HepG2 (cell line): ENCODE results near the gene PROK2. TPM values are rescaled to one million over a fixed set of nuclear protein-coding genes. Genes with fewer than 3 reads are reported as not detected.

Experiments
- ATAC-seq: fragments of 200-7000 bp; cut with Tn5 transposase; 3 replicates; pipeline ENCODE4 v1.9.1; 2020; ENCODE audit warnings: mild to moderate bottlenecking, moderate library complexity
- BruUV-seq: library from RNA; stranded (reverse); fragments of 400-500 nt; replicated peaks from 2 replicates; lab custom pipeline; 2021; lab: Mats Ljungman, UMichigan
- CTCF ChIA-PET: fragments of 300-600 bp; formaldehyde crosslinking; extraction: SDS; loops from one replicate; lab custom pipeline; 2021; ENCODE audit warnings: low total read pairs, inconsistent platforms, low intra/inter-chr PET ratio; lab: Yijun Ruan, JAX
- POLR2A ChIA-PET: fragments of 350-600 bp; sonication (Branson Sonifier 250); formaldehyde crosslinking; loops from one replicate; lab custom pipeline; 2020; ENCODE audit warnings: antibody characterized with exemption, inconsistent platforms; lab: Yijun Ruan, JAX
- DNase-seq: peaks from one replicate; pipeline ENCODE4 v3.0.0-alpha.2; 2015; ENCODE audit warnings: low spot score
- FAIRE-seq: peaks from 3 replicates; lab custom pipeline; 2011; peaks lifted over from hg19 to GRCh38; lab: Jason Lieb, UNC
- H2AFZ ChIP-seq: one replicate; pipeline ENCODE4 v1.6.1; 2011; ENCODE audit warnings: low read length, inconsistent platforms
- H3K27ac ChIP-seq: fragments of 300-600 bp; 3 replicates; pipeline ENCODE4 v1.8.0; 2011; ENCODE audit warnings: mixed run types, mild to moderate bottlenecking, mixed read lengths, low read length, inconsistent platforms; ENCODE audit not compliant: insufficient read depth; ENCODE audit errors: extremely low read length
- H3K27me3 ChIP-seq, 2 experiments: fragments of 200-600 bp in 1 of 2; 2 replicates in 1 of 2; 3 replicates in 1 of 2; pipeline versions ENCODE4 v1.6.0 to v1.8.0; 2011; ENCODE audit warnings: low read length in 2 of 2, mild to moderate bottlenecking in 2 of 2, moderate library complexity in 2 of 2, inconsistent platforms in 1 of 2; ENCODE audit not compliant: insufficient read depth in 2 of 2, control insufficient read depth in 1 of 2
- H3K36me3 ChIP-seq, 2 experiments: fragments of 200-600 bp in 1 of 2; replicated peaks in 1 of 2; 2 replicates in 1 of 2; 3 replicates in 1 of 2; pipeline versions ENCODE4 v1.5.1 to v1.8.0; 2011; ENCODE audit warnings: low read length in 2 of 2, inconsistent platforms in 1 of 2; ENCODE audit not compliant: insufficient read depth in 2 of 2, control insufficient read depth in 1 of 2
- H3K4me1 ChIP-seq: 2 replicates; pipeline ENCODE4 v1.5.1; 2012; ENCODE audit warnings: low read length, inconsistent platforms; ENCODE audit not compliant: insufficient read depth
- H3K4me2 ChIP-seq: 2 replicates; pipeline ENCODE4 v1.6.0; 2011; ENCODE audit warnings: low read depth, low read length, inconsistent platforms
- H3K4me3 ChIP-seq, 3 experiments: fragments of 200-600 bp in 1 of 3; sonication (generic), shearing (Covaris generic) in 1 of 3; replicated peaks in 1 of 3; 2 replicates each; pipeline ENCODE4 v1.5.1; 2011 to 2016; ENCODE audit warnings: low read length in 3 of 3, inconsistent platforms in 2 of 3, low read depth in 2 of 3, mild to moderate bottlenecking in 2 of 3, control low read depth in 1 of 3, mixed read lengths in 1 of 3; ENCODE audit not compliant: insufficient read depth in 1 of 3
- H3K79me2 ChIP-seq: one replicate; pipeline ENCODE4 v1.6.1; 2011; ENCODE audit warnings: low read length, inconsistent platforms; ENCODE audit not compliant: insufficient read depth
- H3K9ac ChIP-seq: 2 replicates; pipeline ENCODE4 v1.6.0; 2011; ENCODE audit warnings: mild to moderate bottlenecking, low read depth, low read length, inconsistent platforms; ENCODE audit not compliant: insufficient read depth
- H3K9me3 ChIP-seq: 2 replicates; pipeline ENCODE4 v1.5.1; 2012; ENCODE audit warnings: mild to moderate bottlenecking, low read length
- H4K20me1 ChIP-seq: 2 replicates; pipeline ENCODE4 v1.6.0; 2011; ENCODE audit warnings: inconsistent platforms, mild to moderate bottlenecking, low read length, moderate library complexity; ENCODE audit not compliant: insufficient read depth
- DBP ChIP-seq: sonication (generic); formaldehyde crosslinking; IDR thresholded peaks from 2 replicates; pipeline ENCODE4 v1.4.0; 2020; ENCODE audit warnings: missing genetic modification reagents; ENCODE audit errors: not compliant biosample characterization
- FOXK2 ChIP-seq: fragments of 450-650 bp; IDR thresholded peaks from 2 replicates; pipeline ENCODE4 v1.6.1; 2016
- HNF1A ChIP-seq, 2 experiments: sonication (generic) in 1 of 2; formaldehyde crosslinking in 1 of 2; IDR thresholded peaks; 2 replicates each; pipeline versions ENCODE4 v1.4.0 to v1.6.1; 2016 to 2020; ENCODE audit warnings: borderline replicate concordance in 1 of 2, low read depth in 1 of 2, mild to moderate bottlenecking in 1 of 2, missing genetic modification reagents in 1 of 2
- HNF4A ChIP-seq: sonication (generic); formaldehyde crosslinking; IDR thresholded peaks from 2 replicates; pipeline ENCODE4 v1.4.0; 2020; ENCODE audit warnings: missing genetic modification reagents
- JUN ChIP-seq: sonication (generic); formaldehyde crosslinking; IDR thresholded peaks from 2 replicates; pipeline ENCODE4 v1.4.0; 2020; ENCODE audit warnings: mild to moderate bottlenecking, missing genetic modification reagents
- MED8 ChIP-seq: sonication (generic); formaldehyde crosslinking; IDR thresholded peaks from 2 replicates; pipeline ENCODE4 v1.8.1; 2023; ENCODE audit warnings: mild to moderate bottlenecking, missing genetic modification reagents; ENCODE audit not compliant: insufficient replicate concordance
- TBP ChIP-seq: sonication (generic); formaldehyde crosslinking; IDR thresholded peaks from 2 replicates; pipeline ENCODE4 v1.5.0; 2020; ENCODE audit warnings: missing genetic modification reagents
- TFDP1 ChIP-seq: IDR thresholded peaks from 2 replicates; pipeline ENCODE4 v1.6.1; 2016; ENCODE audit warnings: missing compliant biosample characterization, missing genetic modification reagents, borderline replicate concordance
- ZBTB7A ChIP-seq: sonication (generic); formaldehyde crosslinking; IDR thresholded peaks from 2 replicates; pipeline ENCODE4 v1.8.0; 2022; ENCODE audit warnings: mild to moderate bottlenecking, missing genetic modification reagents
- ZNF180 ChIP-seq: sonication (generic); formaldehyde crosslinking; IDR thresholded peaks from 2 replicates; pipeline ENCODE4 v1.4.0; 2020; ENCODE audit warnings: low read depth, missing genetic modification reagents, borderline replicate concordance
- WGBS: methylation state at CpG from one replicate; pipeline ENCODE4 v1.1.6; 2017; ENCODE audit warnings: low lambda C conversion rate; 5-methylcytosine and 5-hydroxymethylcytosine counted together
- in situ Hi-C: cut with HindIII; loops from 2 replicates; pipeline ENCODE4 v1.10.0; 2017; ENCODE audit warnings: low pct_unique_long_range_greater_than_20kb; ENCODE audit not compliant: extremely low pct_ligation_motif_present
- intact Hi-C: fragments of 100-400 bp; cut with micrococcal nuclease; formaldehyde crosslinking; loops from one replicate; pipeline ENCODE4 v1.10.0; 2022; ENCODE audit not compliant: unreplicated experiment
- polyA plus RNA-seq, 8 experiments: library from polyadenylated mRNA; depleted of rRNA in 3 of 8; stranded (reverse) in 7 of 8; unstranded in 1 of 8; fragments of >200 nt; fragmentation: Illumina TruSeq in 4 of 8; extraction: Trizol in 4 of 8; gene quantifications; 2 replicates each; pipeline versions ENCODE4 v1.2.1 to v1.2.3, GENCODE V29; 2011 to 2016; ENCODE audit warnings: low read depth in 4 of 8, missing spikeins in 1 of 8, mixed read lengths in 1 of 8; ENCODE audit not compliant: insufficient read depth in 1 of 8
- total RNA-seq, 5 experiments: library from RNA; depleted of rRNA; stranded (reverse); fragments of >200 nt; fragmentation: Illumina TruSeq; extraction: Trizol; gene quantifications; 2 replicates each; pipeline ENCODE4 v1.2.3, GENCODE V29; 2016; ENCODE audit warnings: low read depth in 1 of 5
- TF ChIP-seq, protein P1 (sequence below): sonication (generic); formaldehyde crosslinking; IDR thresholded peaks from 2 replicates; pipeline ENCODE4 v1.4.0; 2020; ENCODE audit warnings: missing genetic modification reagents
- TF ChIP-seq, protein P2 (sequence below): sonication (generic); formaldehyde crosslinking; IDR thresholded peaks from 2 replicates; pipeline ENCODE4 v1.8.0; 2022; ENCODE audit warnings: missing genetic modification reagents, mild to moderate bottlenecking, borderline replicate concordance

Gene PROK2
- total and polyA plus RNA-seq, 2 of the 13 experiments (the other 11 are each of a cell fraction or from before 2014, with no cell fraction given), result not detected

DNA sequence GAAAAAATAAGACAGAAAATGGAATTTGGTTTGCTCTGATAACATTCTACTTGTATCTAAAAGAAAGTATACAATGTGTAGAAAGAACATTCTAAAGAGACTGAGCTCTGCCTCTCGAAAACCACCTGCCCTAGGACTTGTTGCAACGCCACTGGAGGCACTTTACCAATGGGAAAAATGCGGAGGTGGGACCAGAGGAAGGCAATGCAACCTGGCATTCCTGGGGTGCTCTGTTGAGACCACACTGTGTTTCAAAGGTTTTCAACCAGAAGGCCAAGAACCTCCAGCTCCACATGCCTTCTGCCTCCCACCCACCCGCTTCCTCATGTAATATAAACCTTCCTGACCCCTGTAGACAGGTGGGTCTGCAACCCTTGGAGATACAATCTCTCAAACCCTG, 4.5 kb downstream of the PROK2 start:
- WGBS, result 12% methylated on average over 4 of the region's 4 CpGs
- TF ChIP-seq ZNF180 (CRISPR knock-in tag) (no peak), TBP (CRISPR knock-in tag) (no peak), MED8 (CRISPR knock-in tag) (no peak), TFDP1 (CRISPR knock-in tag) (no peak), ZBTB7A (no peak), DBP (no peak), HNF4A (no peak), JUN (CRISPR knock-in tag) (no peak), FOXK2 (no peak), HNF1A (IDR thresholded peaks at IDR 0.05; ENCODE audit: low read depth) (no peak), HNF1A (CRISPR knock-in tag; IDR thresholded peaks at IDR 0.05; ENCODE audit: borderline replicate concordance) (no peak)
- TF ChIP-seq, protein P1, sequence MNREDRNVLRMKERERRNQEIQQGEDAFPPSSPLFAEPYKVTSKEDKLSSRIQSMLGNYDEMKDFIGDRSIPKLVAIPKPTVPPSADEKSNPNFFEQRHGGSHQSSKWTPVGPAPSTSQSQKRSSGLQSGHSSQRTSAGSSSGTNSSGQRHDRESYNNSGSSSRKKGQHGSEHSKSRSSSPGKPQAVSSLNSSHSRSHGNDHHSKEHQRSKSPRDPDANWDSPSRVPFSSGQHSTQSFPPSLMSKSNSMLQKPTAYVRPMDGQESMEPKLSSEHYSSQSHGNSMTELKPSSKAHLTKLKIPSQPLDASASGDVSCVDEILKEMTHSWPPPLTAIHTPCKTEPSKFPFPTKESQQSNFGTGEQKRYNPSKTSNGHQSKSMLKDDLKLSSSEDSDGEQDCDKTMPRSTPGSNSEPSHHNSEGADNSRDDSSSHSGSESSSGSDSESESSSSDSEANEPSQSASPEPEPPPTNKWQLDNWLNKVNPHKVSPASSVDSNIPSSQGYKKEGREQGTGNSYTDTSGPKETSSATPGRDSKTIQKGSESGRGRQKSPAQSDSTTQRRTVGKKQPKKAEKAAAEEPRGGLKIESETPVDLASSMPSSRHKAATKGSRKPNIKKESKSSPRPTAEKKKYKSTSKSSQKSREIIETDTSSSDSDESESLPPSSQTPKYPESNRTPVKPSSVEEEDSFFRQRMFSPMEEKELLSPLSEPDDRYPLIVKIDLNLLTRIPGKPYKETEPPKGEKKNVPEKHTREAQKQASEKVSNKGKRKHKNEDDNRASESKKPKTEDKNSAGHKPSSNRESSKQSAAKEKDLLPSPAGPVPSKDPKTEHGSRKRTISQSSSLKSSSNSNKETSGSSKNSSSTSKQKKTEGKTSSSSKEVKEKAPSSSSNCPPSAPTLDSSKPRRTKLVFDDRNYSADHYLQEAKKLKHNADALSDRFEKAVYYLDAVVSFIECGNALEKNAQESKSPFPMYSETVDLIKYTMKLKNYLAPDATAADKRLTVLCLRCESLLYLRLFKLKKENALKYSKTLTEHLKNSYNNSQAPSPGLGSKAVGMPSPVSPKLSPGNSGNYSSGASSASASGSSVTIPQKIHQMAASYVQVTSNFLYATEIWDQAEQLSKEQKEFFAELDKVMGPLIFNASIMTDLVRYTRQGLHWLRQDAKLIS (CRISPR knock-in tag), result no peak
- TF ChIP-seq, protein P2, sequence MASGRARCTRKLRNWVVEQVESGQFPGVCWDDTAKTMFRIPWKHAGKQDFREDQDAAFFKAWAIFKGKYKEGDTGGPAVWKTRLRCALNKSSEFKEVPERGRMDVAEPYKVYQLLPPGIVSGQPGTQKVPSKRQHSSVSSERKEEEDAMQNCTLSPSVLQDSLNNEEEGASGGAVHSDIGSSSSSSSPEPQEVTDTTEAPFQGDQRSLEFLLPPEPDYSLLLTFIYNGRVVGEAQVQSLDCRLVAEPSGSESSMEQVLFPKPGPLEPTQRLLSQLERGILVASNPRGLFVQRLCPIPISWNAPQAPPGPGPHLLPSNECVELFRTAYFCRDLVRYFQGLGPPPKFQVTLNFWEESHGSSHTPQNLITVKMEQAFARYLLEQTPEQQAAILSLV (CRISPR knock-in tag), result no peak

More for the DNA sequence above, 4.5 kb downstream of the PROK2 start:
- POLR2A ChIA-PET, result no interaction called here
- no peak for ATAC-seq
- BruUV-seq, result no TSS peak
- no peaks in the 10 kb centered on the region for H3K9me3 ChIP-seq
- H3K27me3 ChIP-seq, result peaks cover 0 to 19% of the 10 kb centered on the region in 2 experiments; a peak in 3 of 5 replicates
- H3K36me3 ChIP-seq, result no peaks in the 10 kb centered on the region
- no peak overlapping the region for H2AFZ ChIP-seq
- CTCF ChIA-PET, result no interaction called here
- H3K27ac ChIP-seq, result no peak overlapping the region
- no peak overlapping the region for H3K4me2 ChIP-seq
- no peak for DNase-seq
- no peak for FAIRE-seq
- no peak overlapping the region for H3K9ac ChIP-seq
- H3K4me1 ChIP-seq, result no peaks in the 10 kb centered on the region
- intact Hi-C loops (loop anchor here (10.0 kb wide), 1 partner anchor 386 kb away; no protein-coding TSS in a partner anchor), in situ Hi-C loops (no loop called here)
- no peaks in the 10 kb centered on the region for H3K79me2 ChIP-seq
- no peaks in the 10 kb centered on the region for H4K20me1 ChIP-seq
- no peak overlapping the region for H3K4me3 ChIP-seq
